HG03571 (cell line): ENCODE results near the gene HSPB2.
A peak's percentile ranks its signal among the peaks of the same experiment; 100 is the strongest.
"Not testable (repeated sequence)": the region's sequence is repeated elsewhere in the genome, so short reads cannot be mapped to it uniquely, and the experiment has no call there.

ENCODE experiments used
- ATAC-seq: cut with Tn5 transposase; IDR thresholded peaks from one replicate; pipeline ENCODE4 v1.9.1; 2021; ENCODE audit not compliant: unreplicated experiment

The HSPB2 gene

GRCh38 chr11:111912535-111912934 is at the start of gene HSPB2:
Gene HSPB2, plus strand, starts transcription at chr11:111912734. Its CDS starts 96 bp downstream, at chr11:111912830.
- no peak for ATAC-seq

- ATAC-seq: no peak
Observed at GRCh38 chr11:111870113-111870512, 42.4 kb upstream of the HSPB2 start.

- peak; percentile 6 for ATAC-seq
Observed at GRCh38 chr11:111870522-111870885, 42.0 kb upstream of the HSPB2 start.

GRCh38 chr11:111870886-111871692 is 41.4 kb upstream of the HSPB2 start, which contains the start of gene ALG9:
Gene ALG9, minus strand, starts transcription at chr11:111871581. Its CDS starts 99 bp downstream, at chr11:111871482.
- peak; percentile 84 for ATAC-seq

GRCh38 chr11:111871693-111872161 is 40.8 kb upstream of the HSPB2 start:
- no peak for ATAC-seq

- no peak for ATAC-seq
Observed at GRCh38 chr11:111878385-111878848, 34.1 kb upstream of the HSPB2 start.

GRCh38 chr11:111878849-111879636 is 33.5 kb upstream of the HSPB2 start, which contains the start of the genes CFAP68 and FDXACB1:
Gene CFAP68, plus strand, starts transcription at chr11:111879541. Its CDS starts 20 bp downstream, at chr11:111879561.
Gene FDXACB1, minus strand, starts transcription at chr11:111879165. Its CDS starts 33 bp downstream, at chr11:111879132.
- ATAC-seq: peak; percentile 93

- ATAC-seq: no peak
Observed at GRCh38 chr11:111879637-111879960, 32.9 kb upstream of the HSPB2 start.

- ATAC-seq: no peak
Observed at GRCh38 chr11:111882202-111882601, 30.3 kb upstream of the HSPB2 start.

GRCh38 chr11:111885053-111885452 is 27.5 kb upstream of the HSPB2 start:
- not testable (repeated sequence) for ATAC-seq

GRCh38 chr11:111886032-111886431 is 26.5 kb upstream of the HSPB2 start:
- no peak for ATAC-seq

- no peak for ATAC-seq
Observed at GRCh38 chr11:111886844-111887243, 25.7 kb upstream of the HSPB2 start.

- no peak for ATAC-seq
Observed at GRCh38 chr11:111905411-111905810, 7.1 kb upstream of the HSPB2 start.

GRCh38 chr11:111906680-111907079 is 5.9 kb upstream of the HSPB2 start:
- ATAC-seq: no peak

GRCh38 chr11:111908639-111909305 is 3.8 kb upstream of the HSPB2 start:
- no peak for ATAC-seq

- ATAC-seq: no peak
Observed at GRCh38 chr11:111909378-111909777, 3.2 kb upstream of the HSPB2 start.

- no peak for ATAC-seq
Observed at GRCh38 chr11:111910676-111911562, 1.6 kb upstream of the HSPB2 start.

GRCh38 chr11:111911563-111912401 is 752 bp upstream of the HSPB2 start, which contains the start of gene CRYAB:
Gene CRYAB, minus strand, starts transcription at chr11:111911770. Its CDS starts 46 bp downstream, at chr11:111911724.
- no peak for ATAC-seq
